ENCODE results near the gene CDRT15.

- no peak for TF ChIP-seq CTCF (IDR thresholded peaks at IDR 0.05; ENCODE audit: borderline replicate concordance, extremely low read depth, low read length, poor library complexity, severe bottlenecking)
- TF ChIP-seq EZH2 (IDR thresholded peaks at IDR 0.05; ENCODE audit: borderline replicate concordance, low read depth, low read length, severe bottlenecking): no peak
Measured at GRCh38 chr17:14202388-14203166, 34.1 kb downstream of the CDRT15 start.

Measured in DND-41 (cell line).